Testis (tissue), 3 donors: ENCODE measurements around the gene LYRM4. TPM values are rescaled to one million over a fixed set of nuclear protein-coding genes. Genes with fewer than 3 reads are reported as not detected.

Experiments used
- DNase-seq: peaks from one replicate; pipeline ENCODE4 v3.0.0-alpha.2; 2019
- H3K27ac ChIP-seq, 2 donors: fragments of 200-600 bp; sonication (generic); one replicate each; pipeline ENCODE4 v1.5.1; 2019
- H3K27me3 ChIP-seq: fragments of 200-600 bp; sonication (generic); one replicate; pipeline ENCODE4 v1.5.1; 2019
- H3K36me3 ChIP-seq: fragments of 200-600 bp; sonication (generic); one replicate; pipeline ENCODE4 v1.5.1; 2017; ENCODE audit warnings: low read depth; ENCODE audit errors: missing control alignments
- H3K4me1 ChIP-seq: fragments of 200-600 bp; sonication (generic); one replicate; pipeline ENCODE4 v1.5.1; 2019
- H3K4me3 ChIP-seq, 2 donors: fragments of 200-600 bp; sonication (generic); one replicate each; pipeline ENCODE4 v1.5.1; 2017 to 2019
- H3K9me3 ChIP-seq: fragments of 200-600 bp; sonication (generic); one replicate; pipeline ENCODE4 v1.5.1; 2017
- CTCF ChIP-seq, 3 experiments: fragments of 450-650 bp in 2 of 3; fragments of 200-600 bp in 1 of 3; sonication (generic) in 1 of 3; IDR thresholded peaks; one replicate each; pipeline ENCODE4 v1.5.1; 2016 to 2019; ENCODE audit warnings: antibody characterized with exemption in 3 of 3, mild to moderate bottlenecking in 2 of 3, moderate library complexity in 1 of 3
- POLR2A ChIP-seq: fragments of 450-650 bp; IDR thresholded peaks from one replicate; pipeline ENCODE4 v1.6.1; 2017; ENCODE audit warnings: antibody characterized with exemption, mild to moderate bottlenecking, moderate library complexity
- WGBS, 2 donors: methylation state at CpG; one replicate each; pipeline ENCODE4 v1.1.5; 2018; 5-methylcytosine and 5-hydroxymethylcytosine counted together
- intact Hi-C: fragments of 100-400 bp; cut with DNase I; formaldehyde crosslinking; loops from one replicate; pipeline ENCODE4 v1.15.1; 2023; ENCODE audit warnings: low total_unique reads
- polyA plus RNA-seq: library from polyadenylated mRNA; stranded (reverse); fragments of 350-450 nt; fragmentation: Illumina TruSeq; extraction: RNeasy Lipid Tissue Mini Kit (QIAGEN cat#74804); gene quantifications from one replicate; pipeline ENCODE4 v1.2.3, GENCODE V29; 2014; ENCODE audit warnings: low read depth, low replicate concordance; ENCODE audit not compliant: insufficient read depth
- total RNA-seq, 2 donors: library from RNA; depleted of rRNA; stranded (reverse); fragments of >200 nt; gene quantifications; one replicate each; pipeline ENCODE4 v1.2.3, GENCODE V29; 2016

The LYRM4 gene
- total and polyA plus RNA-seq, 3 donors from 2014 or later, result 18.5 to 41.8 (median 23.0) TPM

- H3K27me3 ChIP-seq, result no peaks in the 10 kb centered on the region
- peak within 1 kb of the TSS; percentile 70 to 87 for H3K27ac ChIP-seq
- no peaks in the 10 kb centered on the region for H3K36me3 ChIP-seq
- peak; percentile 52 for DNase-seq
- H3K4me3 ChIP-seq, result peak within 1 kb of the TSS; percentile 49 to 60
- intact Hi-C loops, result no loop called here
- H3K9me3 ChIP-seq, result no peaks in the 10 kb centered on the region
- TF ChIP-seq POLR2A (no peak), CTCF (IDR thresholded peaks at IDR 0.05) (no peak)
- peaks cover 7% of the 10 kb centered on the region for H3K4me1 ChIP-seq
- WGBS, 2 donors, result 0 to 1% methylated on average over 8 to 56 of the region's 83 CpGs
Measured at GRCh38 chr6:5084781-5085647, 175.7 kb downstream of the LYRM4 start, which contains the start of gene PPP1R3G. Gene PPP1R3G (plus strand): TSS chr6:5085341. CDS start chr6:5085486, 145 bp downstream.

- DNase-seq, result no peak
Measured at GRCh38 chr6:5084360-5084780, 176.4 kb downstream of the LYRM4 start.

GRCh38 chr6:5083813-5084359 lies 176.9 kb downstream of the LYRM4 start:
- DNase-seq, result no peak
- H3K9me3 ChIP-seq, result no peaks in the 10 kb centered on the region
- 42 to 44% methylated on average over 14 to 15 of the region's 18 CpGs for WGBS, 2 donors
- H3K36me3 ChIP-seq, result no peaks in the 10 kb centered on the region
- no peak for TF ChIP-seq CTCF (IDR thresholded peaks at IDR 0.05)
- no peak for TF ChIP-seq POLR2A
- H3K27ac ChIP-seq, result peak overlapping the region in 1 of 2 donors; percentile 70
- H3K4me1 ChIP-seq, result peaks cover 7% of the 10 kb centered on the region
- no peaks in the 10 kb centered on the region for H3K27me3 ChIP-seq
- peak overlapping the region; percentile 49 to 60 for H3K4me3 ChIP-seq
- intact Hi-C loops, result no loop called here

More at GRCh38 chr6:5084360-5084780, 176.4 kb downstream of the LYRM4 start:
- Histone ChIP-seq H3K9me3 (no peaks in the 10 kb centered on the region), H3K4me1 (peaks cover 7% of the 10 kb centered on the region), H3K36me3 (no peaks in the 10 kb centered on the region), H3K27me3 (no peaks in the 10 kb centered on the region), H3K27ac (peak overlapping the region; percentile 70 to 87), H3K4me3 (peak overlapping the region; percentile 49 to 60)
- TF ChIP-seq POLR2A, result no peak
- TF ChIP-seq CTCF (IDR thresholded peaks at IDR 0.05), result no peak
- 0% methylated on average over 4 to 9 of the region's 57 CpGs for WGBS, 2 donors
- intact Hi-C loops, result no loop called here

- WGBS, 2 donors, result 42 to 51% methylated on average over 4 of the region's 4 CpGs
- DNase-seq, result no peak
- Histone ChIP-seq H3K4me3 (no peak overlapping the region), H3K4me1 (peaks cover 7% of the 10 kb centered on the region), H3K27ac (no peak overlapping the region), H3K27me3 (no peaks in the 10 kb centered on the region), H3K9me3 (no peaks in the 10 kb centered on the region), H3K36me3 (no peaks in the 10 kb centered on the region)
- no peak for TF ChIP-seq POLR2A
- no peak for TF ChIP-seq CTCF (IDR thresholded peaks at IDR 0.05)
- intact Hi-C loops, result no loop called here
Measured at GRCh38 chr6:5083307-5083583, 177.5 kb downstream of the LYRM4 start.
